Stromal cell of bone marrow (primary cell): ENCODE data around the gene TRAPPC2B.
"Not testable (repeated sequence)": the region's sequence is repeated elsewhere in the genome, so short reads cannot be mapped to it uniquely, and the experiment has no call there.

Experiments
- DNase-seq: peaks from one replicate; pipeline ENCODE4 v3.0.0-alpha.2; 2012; ENCODE audit warnings: low read depth

The TRAPPC2B gene

DNA sequence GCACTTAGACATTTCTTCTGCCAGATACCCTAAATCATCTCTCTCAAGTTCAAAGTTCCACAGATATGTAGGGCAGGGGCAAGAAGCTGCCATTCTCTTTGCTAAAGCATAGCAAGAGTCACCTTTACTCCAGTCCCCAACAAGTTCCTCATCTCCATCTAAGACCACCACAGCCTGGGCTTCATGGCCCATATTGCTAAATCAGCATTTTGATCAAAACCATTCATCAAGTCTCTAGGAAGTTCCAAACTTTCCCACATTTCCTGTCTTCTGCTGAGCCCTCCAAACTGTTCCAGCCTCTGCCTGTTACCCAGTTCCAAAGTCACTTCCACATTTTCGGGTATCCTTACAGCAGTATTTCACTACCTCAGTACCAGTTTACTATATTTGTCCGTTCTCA lies 11.3 kb downstream of the TRAPPC2B start:
- not testable (repeated sequence) for DNase-seq

DNA sequence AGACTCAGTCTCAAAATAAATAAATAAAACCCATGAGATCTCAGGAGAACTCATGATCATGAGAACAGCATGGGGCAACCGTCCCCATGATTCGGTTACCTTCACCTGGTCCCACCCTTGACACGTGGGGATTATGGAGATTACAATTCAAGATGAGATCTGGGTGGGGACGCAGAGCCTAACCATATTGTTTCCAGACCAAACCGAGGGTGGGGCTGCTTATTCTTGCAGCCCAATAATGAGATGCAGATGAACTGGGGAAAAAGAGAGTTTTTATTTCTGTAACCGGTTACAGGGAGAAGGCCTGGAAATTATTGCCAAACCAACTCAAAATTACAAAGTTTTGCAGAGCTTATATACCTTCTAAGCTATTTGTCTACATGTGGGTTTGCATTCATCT lies 12.8 kb downstream of the TRAPPC2B start:
- DNase-seq: no peak

DNA sequence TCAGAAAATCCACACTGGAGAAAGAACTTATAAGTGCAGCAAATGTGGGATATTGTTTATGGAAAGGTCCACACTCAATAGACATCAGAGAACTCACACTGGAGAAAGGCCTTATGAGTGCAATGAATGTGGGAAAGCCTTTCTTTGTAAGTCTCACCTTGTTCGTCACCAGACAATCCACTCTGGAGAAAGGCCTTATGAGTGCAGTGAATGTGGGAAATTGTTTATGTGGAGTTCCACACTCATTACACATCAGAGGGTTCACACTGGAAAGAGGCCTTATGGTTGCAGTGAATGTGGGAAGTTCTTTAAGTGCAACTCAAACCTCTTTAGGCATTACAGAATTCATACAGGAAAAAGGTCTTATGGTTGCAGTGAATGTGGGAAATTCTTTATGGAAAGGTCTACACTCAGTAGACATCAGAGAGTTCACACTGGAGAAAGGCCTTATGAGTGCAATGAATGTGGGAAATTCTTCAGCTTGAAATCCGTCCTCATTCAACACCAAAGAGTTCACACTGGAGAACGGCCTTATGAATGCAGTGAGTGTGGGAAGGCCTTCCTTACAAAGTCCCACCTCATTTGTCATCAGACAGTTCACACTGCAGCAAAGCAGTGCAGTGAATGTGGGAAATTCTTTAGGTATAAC lies 14.3 kb downstream of the TRAPPC2B start:
- no peak for DNase-seq

DNA sequence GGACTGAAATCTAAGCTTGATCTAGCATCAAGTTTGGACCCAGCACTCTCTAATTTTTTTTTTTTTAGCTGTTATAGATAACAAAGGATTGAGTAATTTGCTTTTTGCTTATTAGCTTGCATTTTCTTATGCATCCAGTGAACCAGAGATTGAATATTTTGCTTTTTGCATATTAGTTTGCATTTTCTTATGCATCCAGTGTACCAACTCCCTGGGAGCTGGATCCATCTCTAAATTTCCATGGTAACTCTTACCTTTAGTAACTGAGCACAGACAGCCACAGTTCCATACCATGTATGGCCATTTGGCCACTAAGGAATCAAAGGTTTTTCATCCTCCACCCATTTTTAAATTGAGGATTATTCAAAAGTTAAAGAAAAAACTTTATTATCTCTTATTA lies 17.6 kb downstream of the TRAPPC2B start:
- no peak for DNase-seq

DNA sequence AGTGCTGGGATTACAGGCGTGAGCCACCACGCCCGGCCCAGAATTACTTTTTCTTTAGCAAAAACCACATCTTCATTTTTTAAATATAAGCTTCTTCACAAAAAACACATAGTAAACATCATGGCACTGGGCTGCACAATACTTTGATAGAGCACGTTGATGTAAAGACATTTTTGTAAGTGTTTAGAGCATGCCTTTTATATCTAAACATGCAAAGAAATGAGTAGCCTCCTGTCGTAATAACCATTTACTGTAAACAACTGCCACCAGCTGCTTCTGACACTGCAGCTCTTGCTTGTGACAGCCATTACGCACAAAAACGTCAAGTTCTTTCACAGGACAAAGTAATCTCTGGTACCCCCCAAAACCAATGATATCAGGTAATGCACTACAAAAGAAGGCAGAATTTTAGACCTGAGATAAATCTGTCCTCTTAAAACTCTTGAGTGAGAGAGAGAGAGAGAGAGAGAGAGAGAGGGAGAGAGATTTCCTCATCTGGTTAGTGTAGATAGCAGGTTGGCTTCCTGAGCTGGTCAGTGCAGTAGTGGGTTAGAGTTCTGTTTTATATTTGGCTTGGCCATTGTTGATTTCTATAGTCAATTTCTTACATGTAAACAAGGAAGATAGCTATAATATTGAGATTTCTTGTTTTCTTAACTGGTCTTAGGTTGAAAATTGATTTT lies 19.6 kb downstream of the TRAPPC2B start:
- no peak for DNase-seq

DNA sequence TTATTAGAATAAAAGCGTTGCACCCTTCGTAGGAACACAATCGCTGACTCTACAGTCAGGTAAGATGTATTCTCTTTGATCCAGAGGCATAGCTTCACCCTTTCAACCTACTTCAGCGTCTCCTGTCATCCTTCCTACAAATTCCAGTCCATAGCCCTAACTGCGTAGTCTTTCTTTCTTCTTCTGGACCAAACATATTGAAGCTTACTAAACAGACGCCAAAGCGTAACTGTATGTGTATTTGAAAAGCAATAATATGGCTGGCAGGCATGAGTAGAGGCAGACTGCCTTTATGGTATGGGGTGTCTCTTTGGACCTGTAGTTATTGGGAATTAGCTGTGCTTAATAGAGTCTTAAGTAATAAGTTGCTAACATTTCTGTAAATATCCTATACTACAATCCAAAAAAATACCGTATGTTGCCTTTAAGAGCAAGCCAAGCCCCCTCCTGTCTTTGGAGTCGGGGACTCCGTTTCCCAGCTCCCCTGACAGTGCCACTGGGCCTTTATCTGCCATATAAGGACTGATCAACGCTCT lies 25.9 kb downstream of the TRAPPC2B start:
- no peak for DNase-seq

DNA sequence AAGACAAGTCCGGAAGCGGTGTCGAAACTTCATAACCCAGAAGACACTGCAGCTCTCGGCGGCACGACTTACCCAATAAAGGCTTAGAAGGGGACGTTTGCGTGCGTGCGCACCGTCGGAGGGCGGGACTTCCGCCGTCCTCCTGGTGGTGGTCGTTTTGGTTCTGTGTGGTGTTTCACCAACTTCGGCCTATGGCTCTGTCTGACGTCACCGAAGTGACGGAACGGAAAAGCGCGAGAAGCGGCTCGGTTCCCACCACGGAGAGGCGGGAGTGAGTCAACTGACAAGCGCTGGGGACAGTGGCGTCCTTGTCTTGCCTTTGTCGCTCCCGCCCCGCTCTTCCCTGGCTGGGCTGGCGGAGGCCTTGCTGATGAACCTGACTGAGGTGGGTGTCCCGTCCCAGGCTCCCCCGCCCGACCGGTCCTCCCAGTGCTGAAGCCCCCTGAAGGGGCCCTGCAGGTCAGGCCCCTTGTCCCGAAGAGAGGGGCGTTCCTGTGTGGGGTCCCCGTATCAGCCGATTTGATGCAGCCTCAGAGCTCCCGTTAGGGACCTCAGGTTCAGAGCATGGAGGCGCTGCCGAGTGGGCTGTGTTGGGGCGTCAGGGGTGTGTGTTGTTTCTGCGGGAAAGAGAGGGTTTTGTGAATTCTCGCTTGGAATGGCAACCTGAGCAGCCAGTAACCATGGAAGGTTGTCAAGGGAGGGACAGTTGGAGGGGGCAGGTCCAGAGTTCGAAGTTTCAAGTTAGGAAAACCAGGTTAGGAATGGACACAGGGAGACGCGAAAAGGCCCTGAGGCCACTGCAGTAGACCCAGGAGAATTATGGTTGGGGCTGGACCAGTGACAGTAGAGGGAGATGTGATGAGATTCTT lies 26.6 kb downstream of the TRAPPC2B start, which contains the start of gene ZNF548:
ZNF548 (plus strand) TSS at position 125 of the 869 bp plus-strand sequence; CDS start at position 371, 246 bp downstream.
- peak; percentile 99 for DNase-seq

DNA sequence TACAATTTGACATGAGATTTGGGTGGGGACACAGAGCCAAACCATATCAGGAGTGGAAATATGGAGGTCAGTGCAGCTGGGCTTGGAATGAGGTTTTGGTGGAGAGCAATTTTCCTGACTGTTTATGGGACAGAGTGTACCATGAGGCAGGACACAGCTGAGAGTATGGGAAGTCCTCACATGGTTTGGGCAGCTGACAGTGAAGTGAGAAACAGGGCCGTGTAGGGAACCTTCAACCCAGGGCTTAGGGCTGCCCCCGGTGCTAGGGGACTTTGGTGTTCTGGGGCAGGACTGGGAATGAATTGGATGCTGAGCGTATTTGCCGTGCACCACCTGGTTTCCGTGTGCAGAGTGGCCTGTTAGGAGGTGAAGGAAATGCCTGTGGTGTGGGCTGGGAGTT lies 32.4 kb downstream of the TRAPPC2B start:
- no peak for DNase-seq

DNA sequence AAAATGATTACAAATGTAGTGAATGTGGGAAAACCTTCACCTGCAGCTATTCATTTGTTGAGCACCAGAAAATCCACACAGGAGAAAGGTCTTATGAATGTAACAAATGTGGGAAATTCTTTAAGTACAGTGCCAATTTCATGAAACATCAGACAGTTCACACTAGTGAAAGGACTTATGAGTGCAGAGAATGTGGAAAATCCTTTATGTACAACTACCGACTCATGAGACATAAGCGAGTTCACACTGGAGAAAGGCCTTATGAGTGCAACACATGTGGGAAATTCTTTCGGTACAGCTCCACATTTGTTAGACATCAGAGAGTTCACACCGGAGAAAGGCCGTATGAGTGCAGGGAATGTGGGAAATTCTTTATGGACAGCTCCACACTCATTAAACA lies 35.5 kb downstream of the TRAPPC2B start:
- DNase-seq: no peak

DNA sequence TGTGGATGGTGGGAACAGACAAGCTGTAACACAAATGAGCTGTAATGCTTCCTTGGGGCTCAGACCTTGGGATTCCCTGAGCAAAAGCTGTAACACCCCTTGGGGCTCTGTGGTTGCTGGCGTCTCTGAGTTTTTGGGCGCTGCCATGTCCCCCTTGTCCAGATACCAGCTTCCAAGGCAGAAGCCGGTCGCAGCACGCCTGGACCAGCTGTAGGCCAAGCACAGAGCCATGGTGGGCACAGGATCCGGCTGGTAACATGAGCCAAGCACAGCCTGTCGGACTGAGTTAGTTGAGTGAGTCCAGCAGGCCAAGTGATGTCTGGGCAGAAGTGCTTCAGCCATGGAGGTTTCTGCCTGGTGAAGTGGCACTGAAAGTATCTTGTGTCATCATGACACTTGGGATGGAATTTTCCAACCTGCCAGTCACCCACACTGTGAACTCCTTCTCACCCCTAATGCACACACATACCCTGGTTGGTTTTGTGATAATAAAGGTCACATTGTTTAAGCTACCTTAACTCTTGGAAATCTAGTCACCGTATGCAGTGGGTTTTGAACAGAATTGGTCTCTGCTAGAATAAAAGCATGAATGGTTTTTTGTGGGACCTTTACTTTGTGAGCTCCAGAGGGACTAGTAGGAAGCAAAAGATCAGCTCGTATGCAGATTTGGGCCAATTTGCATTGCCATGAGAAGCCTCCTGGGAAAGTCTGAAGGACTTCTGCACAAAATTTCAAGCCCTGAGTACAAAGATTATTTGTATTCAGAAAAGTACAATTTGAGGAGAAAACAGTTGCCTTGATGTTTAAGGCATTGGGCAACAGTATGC lies 40.6 kb downstream of the TRAPPC2B start:
- no peak for DNase-seq

DNA sequence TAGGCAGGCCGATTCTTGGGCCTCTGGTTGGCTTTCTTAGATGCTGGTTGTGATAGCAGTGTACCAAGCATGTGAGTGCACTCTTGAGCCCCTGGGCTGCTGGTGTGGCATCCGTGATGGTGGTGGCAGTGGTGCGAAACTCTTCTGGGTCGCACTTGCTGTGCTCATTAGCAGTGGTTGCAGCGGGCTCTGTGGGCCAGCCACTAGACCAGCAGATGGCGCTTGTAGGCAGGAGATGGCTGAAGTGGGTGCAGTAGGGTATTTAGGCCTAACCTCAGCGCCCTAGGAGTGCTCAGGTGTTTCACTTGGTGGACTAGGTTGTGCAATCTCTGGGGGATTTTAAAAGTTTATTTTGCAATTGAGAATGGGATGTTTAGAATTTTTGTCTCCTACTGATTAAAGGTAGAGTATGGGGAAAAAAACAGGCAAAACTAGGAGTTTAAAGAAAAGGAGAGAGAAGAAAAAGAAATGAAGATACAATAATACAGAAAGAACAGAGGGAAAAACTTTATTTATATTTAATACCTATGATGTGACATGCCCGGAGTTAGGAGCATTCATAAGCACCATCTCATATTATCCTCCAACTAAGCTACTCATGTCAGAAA lies 43.3 kb downstream of the TRAPPC2B start:
- peak; percentile 15 for DNase-seq

DNA sequence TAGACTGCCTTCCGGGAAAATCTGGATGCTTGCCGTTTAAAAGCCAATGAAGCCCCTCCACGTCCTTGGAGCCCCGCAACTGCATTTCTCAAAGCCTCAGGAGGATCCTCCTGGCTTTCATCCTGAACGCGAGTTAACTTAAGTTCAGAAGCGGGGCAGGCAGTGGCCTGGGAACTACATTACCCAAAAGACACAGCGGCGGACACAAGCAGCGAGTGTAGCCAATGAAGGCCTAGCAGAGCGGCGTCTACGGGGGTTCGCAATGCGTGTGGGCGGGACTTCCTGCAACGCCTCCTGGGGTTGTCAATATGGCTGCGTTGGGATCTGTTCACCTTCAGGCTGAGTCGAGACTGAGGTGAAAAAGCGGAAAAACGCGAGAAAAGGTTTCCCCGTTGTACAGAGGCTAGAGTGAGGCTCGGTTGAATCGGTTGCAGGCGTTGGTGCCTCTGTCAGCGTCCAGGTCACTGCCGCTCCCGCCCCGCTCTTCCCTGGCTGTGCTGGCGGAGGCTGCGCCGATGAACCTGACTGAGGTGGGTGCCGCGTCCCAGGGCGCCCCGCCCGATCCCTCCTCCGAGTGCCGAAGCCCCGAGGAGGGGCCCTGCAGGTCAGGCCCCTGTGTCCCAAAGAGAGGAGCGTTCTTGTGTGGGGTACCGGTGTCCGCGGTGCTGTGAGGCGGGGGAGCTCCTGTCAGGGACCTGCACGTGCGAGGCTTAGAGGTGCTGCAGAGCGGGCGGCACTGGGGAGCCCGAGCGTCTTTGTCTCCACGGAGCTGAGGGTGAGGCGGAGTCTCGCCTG lies 47.7 kb downstream of the TRAPPC2B start, which contains the start of gene ZNF17:
ZNF17 (plus strand) TSS at position 285 of the 795 bp plus-strand sequence. CDS start 2,455 bp downstream, outside the sequence.
- peak; percentile 93 for DNase-seq
